NCI-H774 (cell line): ENCODE data around the gene RPP21.

Experiments used
- DNase-seq: peaks from one replicate; lab custom pipeline; 2025; lab: John Stamatoyannopoulos, UW

The RPP21 gene

GRCh38 chr6:30344868-30345671, at the start of gene RPP21:
Gene RPP21 (plus strand): TSS chr6:30345156. CDS start chr6:30345172, 16 bp downstream.
- DNase-seq, result peak; percentile 73

- DNase-seq, result no peak
Observed at GRCh38 chr6:30295837-30296236, 49.1 kb upstream of the RPP21 start.

DNA sequence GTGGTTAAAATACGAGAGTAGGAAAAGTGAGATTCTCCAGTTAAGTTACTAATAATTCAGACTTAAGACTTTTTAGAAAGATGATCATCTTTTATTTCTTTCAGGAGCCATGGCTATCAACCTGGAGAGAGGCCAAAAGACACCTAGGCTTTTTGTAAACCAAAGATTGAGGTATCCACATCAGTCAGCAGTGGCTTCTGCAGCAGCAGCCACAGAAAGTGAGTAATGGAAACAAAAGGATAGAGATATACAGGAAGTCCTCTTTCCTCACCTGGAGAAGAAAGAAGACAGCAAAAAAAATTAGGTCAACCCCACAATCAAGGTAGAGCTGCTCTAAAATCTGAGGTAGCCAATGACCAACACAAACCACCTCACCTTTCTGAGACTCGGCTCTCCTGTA, 41.0 kb upstream of the RPP21 start:
- no peak for DNase-seq

DNA sequence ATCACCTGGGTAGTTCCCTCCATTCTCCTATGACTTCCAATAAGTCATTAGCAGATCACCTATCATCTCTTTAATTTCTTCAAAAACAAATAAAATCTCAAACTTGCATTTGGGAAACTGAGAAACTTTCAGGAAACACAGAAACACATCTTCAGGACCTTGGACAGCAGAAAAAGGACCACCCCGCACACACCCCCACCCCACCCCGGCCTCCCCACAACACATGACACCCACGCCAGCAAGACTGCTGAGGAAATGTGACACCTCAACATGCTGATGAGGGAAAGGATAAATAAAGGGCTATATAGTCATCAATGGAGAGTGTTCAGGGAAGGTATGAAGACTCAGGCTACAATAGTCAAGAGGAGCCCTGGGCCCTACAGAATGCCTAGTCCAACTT, 33.9 kb upstream of the RPP21 start:
- DNase-seq, result no peak

- no peak for DNase-seq
Observed at GRCh38 chr6:30311671-30312070, 33.3 kb upstream of the RPP21 start.

DNA sequence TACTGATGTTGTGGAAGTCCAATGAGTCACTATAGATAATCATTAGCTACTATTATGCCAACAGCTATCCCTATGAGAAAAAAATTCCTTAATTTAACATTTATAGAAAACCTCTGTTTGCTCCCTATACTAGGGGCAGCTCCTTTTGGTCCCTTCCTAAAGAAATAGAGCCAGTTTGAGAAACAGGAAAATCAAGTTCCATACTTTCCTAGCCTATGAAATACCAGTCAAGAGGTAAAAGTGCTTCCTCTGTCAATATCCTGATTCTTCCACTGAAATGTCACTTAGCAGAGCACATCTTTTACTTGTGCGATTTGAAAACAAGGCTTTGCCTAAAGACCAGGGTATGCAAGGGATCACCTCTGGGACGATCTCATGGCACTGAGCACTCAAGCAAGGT, 32.7 kb upstream of the RPP21 start:
- no peak for DNase-seq

- no peak for DNase-seq
Observed at GRCh38 chr6:30312676-30313321, 32.2 kb upstream of the RPP21 start.

DNA sequence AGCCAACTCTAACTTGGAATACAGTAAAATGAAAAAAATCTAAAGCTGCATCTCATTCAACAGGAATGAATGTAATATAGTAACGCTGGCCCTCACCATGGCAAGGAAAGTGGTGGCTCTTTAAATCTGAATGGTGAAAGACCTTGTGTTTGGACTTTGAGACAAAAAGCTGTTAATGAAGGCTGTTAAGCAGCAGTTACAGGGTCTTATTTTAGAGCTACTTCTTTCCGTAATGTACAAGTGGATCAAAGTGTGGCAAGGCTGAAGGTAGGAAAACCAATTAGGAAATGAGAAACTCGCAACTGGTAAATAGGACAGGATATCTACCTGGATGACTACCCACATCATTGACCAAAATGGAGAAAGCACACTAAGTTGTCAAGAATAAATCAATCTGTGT, 29.8 kb upstream of the RPP21 start:
- no peak for DNase-seq

DNA sequence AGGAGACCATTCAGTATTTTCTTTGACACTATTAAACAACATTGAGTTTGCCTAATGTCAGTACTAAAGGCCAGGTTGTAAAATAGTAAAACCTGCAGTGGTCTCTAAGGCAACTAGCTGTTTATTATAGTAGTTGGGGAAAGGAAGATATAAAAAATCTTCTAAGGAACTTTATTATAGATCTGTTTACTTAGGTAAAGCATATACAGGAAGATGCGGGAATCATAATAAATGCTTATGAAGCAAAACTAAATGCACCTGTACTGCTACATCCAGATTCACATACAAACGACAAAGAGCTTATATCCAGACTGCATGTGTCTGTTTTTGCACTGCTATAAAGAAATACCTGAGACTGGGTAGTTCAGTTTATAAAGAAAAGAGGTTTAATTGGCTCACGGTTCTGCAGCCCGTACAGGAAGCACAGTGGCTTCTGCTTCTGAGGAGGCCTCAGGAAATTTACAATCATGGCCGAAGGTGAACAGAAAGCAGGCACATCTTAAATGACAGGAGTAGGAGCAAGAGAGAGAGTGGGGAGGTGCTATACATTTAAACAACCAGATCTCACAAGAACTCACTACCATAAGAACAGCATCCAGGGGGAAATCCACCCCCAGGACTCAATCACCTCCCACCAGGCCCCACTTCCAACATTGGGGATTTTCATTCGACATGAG, 26.9 kb upstream of the RPP21 start:
- no peak for DNase-seq

GRCh38 chr6:30319146-30319835, 25.7 kb upstream of the RPP21 start:
- no peak for DNase-seq

DNA sequence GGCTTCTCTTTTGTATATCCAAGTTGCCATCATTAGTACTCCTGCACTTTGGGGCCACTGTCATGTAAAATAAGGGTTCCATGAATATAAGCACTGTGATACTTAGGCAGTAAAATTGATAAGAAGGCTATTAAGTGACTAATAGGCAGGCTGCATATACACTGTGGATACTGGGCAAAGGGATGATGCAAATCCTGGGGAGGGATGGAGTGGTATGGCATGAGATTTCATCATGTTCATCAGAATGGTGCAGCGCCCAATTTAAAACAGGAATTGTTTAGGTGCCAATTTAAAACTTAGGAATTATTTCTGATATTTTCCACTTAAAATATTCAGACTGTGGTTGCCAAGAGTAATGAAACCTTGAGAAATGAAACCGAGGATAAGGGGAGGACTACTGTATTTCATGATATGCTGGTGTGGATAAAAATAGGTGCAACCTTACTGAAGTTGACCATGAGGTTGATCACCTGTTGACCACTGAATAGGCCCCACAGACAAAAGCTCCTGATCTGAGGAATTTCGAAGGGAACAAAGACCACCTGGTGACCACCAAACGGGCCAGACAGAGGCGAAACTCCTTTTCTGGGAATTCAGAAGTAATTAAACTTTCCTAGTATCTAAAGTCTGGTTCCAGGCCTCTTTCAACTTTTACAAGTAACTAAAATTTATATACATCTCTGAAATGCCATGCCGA, 23.1 kb upstream of the RPP21 start:
- no peak for DNase-seq

GRCh38 chr6:30322527-30323501, 22.1 kb upstream of the RPP21 start:
- DNase-seq, result no peak

- no peak for DNase-seq
Observed at GRCh38 chr6:30323806-30324205, 21.1 kb upstream of the RPP21 start.

GRCh38 chr6:30325150-30325872, 19.6 kb upstream of the RPP21 start:
- DNase-seq, result peak; percentile 34

GRCh38 chr6:30325873-30326525, 19.0 kb upstream of the RPP21 start:
- peak; percentile 71 for DNase-seq

DNA sequence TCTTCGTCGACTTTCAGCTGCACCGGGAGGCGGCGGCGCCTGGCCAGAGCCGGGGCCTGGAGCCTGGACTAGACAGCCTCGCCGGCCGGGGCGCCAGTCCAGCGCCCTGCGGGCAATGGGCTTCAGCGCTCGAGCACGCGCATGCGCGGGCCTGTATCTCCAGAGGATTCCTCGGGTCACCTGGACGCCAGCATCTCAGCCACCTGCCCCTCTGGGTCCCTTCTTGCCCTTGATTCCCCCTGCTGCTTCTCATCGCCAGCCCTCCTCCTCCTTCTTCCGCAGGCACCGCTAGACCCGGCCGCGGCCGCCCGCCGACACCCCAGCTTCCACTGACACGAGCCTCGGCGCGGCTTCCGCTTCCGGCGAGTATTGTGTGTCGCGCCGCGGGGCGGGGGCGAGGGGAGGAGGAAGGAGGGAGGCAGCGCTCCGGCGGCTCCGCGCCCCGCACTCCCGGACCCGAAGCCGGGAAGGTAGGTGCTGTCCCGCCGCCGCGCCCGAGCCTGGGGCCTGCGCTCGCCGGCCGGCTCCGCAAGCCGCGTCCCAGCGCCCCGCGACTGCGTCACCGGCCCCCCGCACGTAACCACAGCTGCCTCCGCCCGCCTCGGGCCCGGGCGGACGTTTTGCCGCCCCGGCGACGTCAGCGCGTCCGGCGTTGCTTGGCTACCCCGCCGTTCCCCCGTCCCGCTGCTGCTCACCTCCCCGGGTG, 18.3 kb upstream of the RPP21 start, which contains the start of gene TRIM39:
TRIM39 (plus strand) TSS at position 402 of the 706 bp plus-strand sequence. CDS start 2,391 bp downstream, outside the sequence.
- peak; percentile 74 for DNase-seq

- DNase-seq, result no peak
Observed at GRCh38 chr6:30327232-30327746, 17.7 kb upstream of the RPP21 start.

GRCh38 chr6:30328397-30328796, 16.6 kb upstream of the RPP21 start:
- DNase-seq, result no peak
